IMR-90 (cell line): ENCODE results near the gene PRRT2. TPM values are rescaled to one million over a fixed set of nuclear protein-coding genes. Genes with fewer than 3 reads are reported as not detected.

Source experiments
- ATAC-seq: fragments of 200-7000 bp; cut with Tn5 transposase; 2 replicates; pipeline ENCODE4 v1.9.1; 2020; ENCODE audit warnings: low read depth, mild to moderate bottlenecking, moderate library complexity
- BruUV-seq: library from RNA; stranded (reverse); fragments of 400-500 nt; replicated peaks from 2 replicates; lab custom pipeline; 2021; lab: Mats Ljungman, UMichigan
- CTCF ChIA-PET: fragments of 300-600 bp; formaldehyde crosslinking; extraction: SDS; loops from one replicate; lab custom pipeline; 2021; ENCODE audit warnings: antibody characterized with exemption; lab: Yijun Ruan, JAX
- POLR2A ChIA-PET: fragments of 300-600 bp; sonication (Branson Sonifier 250); formaldehyde crosslinking; loops from one replicate; lab custom pipeline; 2022; ENCODE audit warnings: antibody characterized with exemption; ENCODE audit not compliant: unreplicated experiment; lab: Charles Lee
- DNase-seq: peaks from one replicate; pipeline ENCODE4 v3.0.0; 2013
- H2AFZ ChIP-seq: replicated peaks from 2 replicates; pipeline ENCODE3; 2013; ENCODE audit warnings: low read length, mild to moderate bottlenecking; ENCODE audit not compliant: poor library complexity
- H2AK5ac ChIP-seq: 2 replicates; pipeline ENCODE4 v1.6.1; 2013; ENCODE audit warnings: low read depth, low read length, inconsistent platforms
- H2AK9ac ChIP-seq: replicated peaks from 2 replicates; pipeline ENCODE3; 2013; ENCODE audit warnings: mild to moderate bottlenecking, low read depth, low read length, moderate library complexity; ENCODE audit not compliant: poor library complexity
- H2BK120ac ChIP-seq: 2 replicates; pipeline ENCODE4 v1.6.1; 2013; ENCODE audit warnings: low read depth, low read length, inconsistent platforms
- H2BK15ac ChIP-seq: 3 replicates; pipeline ENCODE4 v1.6.1; 2013; ENCODE audit warnings: low read depth, low read length, inconsistent platforms
- H2BK20ac ChIP-seq: 2 replicates; pipeline ENCODE4 v1.6.1; 2013; ENCODE audit warnings: low read depth, mild to moderate bottlenecking, inconsistent platforms, low read length, moderate library complexity
- H2BK5ac ChIP-seq: 2 replicates; pipeline ENCODE4 v1.6.1; 2013; ENCODE audit warnings: mild to moderate bottlenecking, low read depth, low read length, inconsistent platforms; ENCODE audit not compliant: poor library complexity, severe bottlenecking
- H3K14ac ChIP-seq: replicated peaks from 2 replicates; pipeline ENCODE4 v1.6.1; 2013; ENCODE audit warnings: low read depth, low read length, inconsistent platforms
- H3K18ac ChIP-seq: 2 replicates; pipeline ENCODE4 v1.6.1; 2013; ENCODE audit warnings: low read depth, low read length, control low read depth
- H3K23ac ChIP-seq: 2 replicates; pipeline ENCODE4 v1.6.1; 2013; ENCODE audit warnings: low read depth, low read length, inconsistent platforms
- H3K27ac ChIP-seq: 2 replicates; pipeline ENCODE4 v1.5.1; 2013; ENCODE audit warnings: mild to moderate bottlenecking, control low read depth, low read length; ENCODE audit not compliant: insufficient read depth
- H3K27me3 ChIP-seq: 2 replicates; pipeline ENCODE4 v1.6.1; 2013; ENCODE audit warnings: low read length; ENCODE audit not compliant: control insufficient read depth, insufficient read depth
- H3K36me3 ChIP-seq: 2 replicates; pipeline ENCODE4 v1.6.1; 2013; ENCODE audit warnings: low read length, mixed read lengths; ENCODE audit not compliant: control insufficient read depth, insufficient read depth
- H3K4ac ChIP-seq: 2 replicates; pipeline ENCODE4 v1.6.1; 2013; ENCODE audit warnings: low read depth, low read length, inconsistent platforms
- H3K4me1 ChIP-seq: 2 replicates; pipeline ENCODE4 v1.6.1; 2013; ENCODE audit warnings: low read length, mixed read lengths; ENCODE audit not compliant: control insufficient read depth, insufficient read depth
- H3K4me2 ChIP-seq: 2 replicates; pipeline ENCODE4 v1.6.1; 2013; ENCODE audit warnings: low read depth, mild to moderate bottlenecking, control low read depth, low read length, moderate library complexity
- H3K4me3 ChIP-seq: 2 replicates; pipeline ENCODE4 v1.5.1; 2013; ENCODE audit warnings: low read depth, mild to moderate bottlenecking, control low read depth, low read length, moderate library complexity; ENCODE audit not compliant: insufficient read depth
- H3K56ac ChIP-seq: 2 replicates; pipeline ENCODE4 v1.6.1; 2013; ENCODE audit warnings: low read length, inconsistent platforms; ENCODE audit not compliant: insufficient read depth; ENCODE audit errors: extremely low read depth
- H3K79me1 ChIP-seq, 2 experiments: 2 replicates each; pipeline ENCODE4 v1.6.1; 2013; ENCODE audit warnings: low read length in 2 of 2, inconsistent platforms in 1 of 2, low read depth in 1 of 2
- H3K9ac ChIP-seq: 2 replicates; pipeline ENCODE4 v1.6.1; 2013; ENCODE audit warnings: low read depth, low read length, control low read depth
- H3K9me1 ChIP-seq: 2 replicates; pipeline ENCODE4 v1.6.1; 2013; ENCODE audit warnings: low read length, inconsistent platforms; ENCODE audit not compliant: insufficient read depth
- H3K9me3 ChIP-seq: 2 replicates; pipeline ENCODE4 v1.6.1; 2013; ENCODE audit warnings: low read length; ENCODE audit not compliant: control insufficient read depth, insufficient read depth
- H4K20me1 ChIP-seq: 2 replicates; pipeline ENCODE4 v1.6.1; 2013; ENCODE audit warnings: low read length, inconsistent platforms; ENCODE audit not compliant: insufficient read depth
- H4K5ac ChIP-seq: 2 replicates; pipeline ENCODE4 v1.6.1; 2013; ENCODE audit warnings: mild to moderate bottlenecking, low read depth, low read length, control low read depth
- H4K8ac ChIP-seq, 2 experiments: 2 replicates each; pipeline ENCODE4 v1.6.1; 2013; ENCODE audit warnings: low read depth in 2 of 2, low read length in 2 of 2, control low read depth in 1 of 2, inconsistent platforms in 1 of 2
- H4K91ac ChIP-seq: 2 replicates; pipeline ENCODE4 v1.6.1; 2013; ENCODE audit warnings: low read depth, low read length, inconsistent platforms; ENCODE audit not compliant: insufficient read depth
- BHLHE40 ChIP-seq: fragments of 150-350 bp; IDR thresholded peaks from 2 replicates; pipeline ENCODE4 v1.6.1; 2016; ENCODE audit warnings: mild to moderate bottlenecking, low read depth, low read length
- CEBPB ChIP-seq: IDR thresholded peaks from 2 replicates; pipeline ENCODE4 v1.6.1; 2012; ENCODE audit warnings: low read depth, low read length, improper control_type of control experiment
- CHD1 ChIP-seq: IDR thresholded peaks from 2 replicates; pipeline ENCODE4 v1.6.1; 2012; ENCODE audit warnings: low read depth, low read length, improper control_type of control experiment
- FOS ChIP-seq: fragments of 150-350 bp; IDR thresholded peaks from 2 replicates; pipeline ENCODE4 v1.6.1; 2016; ENCODE audit warnings: low read depth, low read length
- MAFK ChIP-seq: IDR thresholded peaks from 2 replicates; pipeline ENCODE4 v1.6.1; 2012; ENCODE audit warnings: low read depth, low read length, improper control_type of control experiment
- MAZ ChIP-seq: IDR thresholded peaks from 2 replicates; pipeline ENCODE4 v1.6.1; 2012; ENCODE audit warnings: low read depth, mild to moderate bottlenecking, low read length, improper control_type of control experiment, moderate library complexity, borderline replicate concordance
- MXI1 ChIP-seq: IDR thresholded peaks from 2 replicates; pipeline ENCODE4 v1.6.1; 2012; ENCODE audit warnings: low read depth, mild to moderate bottlenecking, low read length, moderate library complexity, borderline replicate concordance
- NFE2L2 ChIP-seq: fragments of 150-350 bp; IDR thresholded peaks from 2 replicates; pipeline ENCODE4 v1.6.1; 2016; ENCODE audit warnings: low read depth, mild to moderate bottlenecking, low read length
- POLR2A ChIP-seq: IDR thresholded peaks from 2 replicates; pipeline ENCODE4 v1.6.1; 2012; ENCODE audit warnings: mild to moderate bottlenecking, low read depth, low read length
- RAD21 ChIP-seq: IDR thresholded peaks from 2 replicates; pipeline ENCODE4 v1.6.1; 2012; ENCODE audit warnings: low read length, improper control_type of control experiment
- RCOR1 ChIP-seq: IDR thresholded peaks from 2 replicates; pipeline ENCODE4 v1.6.1; 2012; ENCODE audit warnings: mild to moderate bottlenecking, low read length, improper control_type of control experiment; ENCODE audit not compliant: insufficient replicate concordance
- RFX5 ChIP-seq: IDR thresholded peaks from 2 replicates; pipeline ENCODE4 v1.8.0; 2012; ENCODE audit warnings: low read depth, mild to moderate bottlenecking, low read length, moderate library complexity
- SMC3 ChIP-seq: fragments of 150-350 bp; IDR thresholded peaks from 2 replicates; pipeline ENCODE4 v1.6.1; 2016; ENCODE audit warnings: low read depth, mild to moderate bottlenecking, antibody characterized with exemption, low read length, moderate library complexity
- WGBS, 2 experiments: methylation state at CpG; one replicate each; pipeline versions ENCODE4 v1.1.5 to v1.1.7; 2013; ENCODE audit warnings: missing lambda C conversion rate in 2 of 2; ENCODE audit not compliant: insufficient read length in 1 of 2; ENCODE audit errors: extremely low coverage in 2 of 2; 5-methylcytosine and 5-hydroxymethylcytosine counted together
- dilution Hi-C: fragments of 300-500 bp; cut with HindIII; formaldehyde crosslinking; loops from one replicate; pipeline ENCODE4 v1.14.3; 2018; ENCODE audit warnings: low sequenced_read_pairs; ENCODE audit not compliant: unreplicated experiment
- in situ Hi-C: fragments of 300-500 bp; cut with MboI; formaldehyde crosslinking; loops from 3 replicates; pipeline ENCODE4 v1.14.3; 2019; ENCODE audit warnings: low sequenced_read_pairs, inconsistent platforms, mixed read lengths
- intact Hi-C: fragments of 100-400 bp; cut with micrococcal nuclease; formaldehyde crosslinking; loops from 2 replicates; pipeline ENCODE4 v1.10.0; 2022
- polyA plus RNA-seq, 3 experiments: library from polyadenylated mRNA; depleted of rRNA; stranded (reverse); fragments of >200 nt; gene quantifications; 2 replicates each; pipeline ENCODE4 v1.2.3, GENCODE V29; 2012; ENCODE audit warnings: low replicate concordance in 1 of 3
- total RNA-seq: library from RNA; depleted of rRNA; stranded (reverse); fragments of >200 nt; gene quantifications from 2 replicates; pipeline ENCODE4 v1.2.3, GENCODE V29; 2012
- TF ChIP-seq, protein P1 (sequence below): fragments of 150-350 bp; IDR thresholded peaks from 2 replicates; pipeline ENCODE4 v1.6.1; 2016; ENCODE audit warnings: low read depth, mild to moderate bottlenecking, low read length, moderate library complexity, borderline replicate concordance
- TF ChIP-seq, protein P2 (sequence below): conservative IDR thresholded peaks from 2 replicates; pipeline ENCODE4 v1.5.1; 2012; ENCODE audit warnings: mild to moderate bottlenecking, low read depth, low read length, improper control_type of control experiment
- TF ChIP-seq, protein P3 (sequence below): fragments of 150-350 bp; IDR thresholded peaks from 2 replicates; pipeline ENCODE4 v1.6.1; 2017; ENCODE audit warnings: mild to moderate bottlenecking, antibody characterized with exemption, low read length, low read depth

Gene PRRT2
- total and polyA plus RNA-seq, 2 of the 4 experiments (the other 2 are of a cell fraction), result 0.90 to 10.5 TPM

DNA sequence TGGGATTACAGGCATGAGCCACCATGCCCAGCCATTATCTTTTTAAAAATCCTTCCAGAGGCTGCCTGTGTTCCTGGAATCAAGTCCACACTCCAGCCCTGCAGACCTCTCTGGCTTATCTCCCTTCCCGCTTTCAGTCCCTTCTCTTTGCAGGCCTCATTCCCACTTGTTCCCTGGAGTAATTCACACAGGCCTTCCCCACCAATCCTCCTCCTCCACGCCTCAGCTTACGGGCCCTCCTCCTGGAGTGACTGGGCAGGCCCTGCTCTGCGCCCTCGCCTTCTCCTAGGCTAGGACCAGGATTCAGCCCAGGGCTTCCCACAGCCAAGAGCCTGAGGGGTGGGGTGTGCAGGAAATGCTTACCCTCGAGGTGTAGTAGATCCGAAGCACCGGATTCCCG, 48.2 kb downstream of the PRRT2 start:
- in situ Hi-C loops, result no loop called here
- H2BK5ac ChIP-seq, result no peak overlapping the region
- no peak overlapping the region for H2AK5ac ChIP-seq
- CTCF ChIA-PET, result no interaction called here
- no peak overlapping the region for H3K56ac ChIP-seq
- no peak overlapping the region for H4K91ac ChIP-seq
- H2AK9ac ChIP-seq, result no peak overlapping the region
- TF ChIP-seq, protein P1, sequence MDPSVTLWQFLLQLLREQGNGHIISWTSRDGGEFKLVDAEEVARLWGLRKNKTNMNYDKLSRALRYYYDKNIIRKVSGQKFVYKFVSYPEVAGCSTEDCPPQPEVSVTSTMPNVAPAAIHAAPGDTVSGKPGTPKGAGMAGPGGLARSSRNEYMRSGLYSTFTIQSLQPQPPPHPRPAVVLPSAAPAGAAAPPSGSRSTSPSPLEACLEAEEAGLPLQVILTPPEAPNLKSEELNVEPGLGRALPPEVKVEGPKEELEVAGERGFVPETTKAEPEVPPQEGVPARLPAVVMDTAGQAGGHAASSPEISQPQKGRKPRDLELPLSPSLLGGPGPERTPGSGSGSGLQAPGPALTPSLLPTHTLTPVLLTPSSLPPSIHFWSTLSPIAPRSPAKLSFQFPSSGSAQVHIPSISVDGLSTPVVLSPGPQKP, result no peak
- no peak for TF ChIP-seq CHD1
- TF ChIP-seq, protein P2, sequence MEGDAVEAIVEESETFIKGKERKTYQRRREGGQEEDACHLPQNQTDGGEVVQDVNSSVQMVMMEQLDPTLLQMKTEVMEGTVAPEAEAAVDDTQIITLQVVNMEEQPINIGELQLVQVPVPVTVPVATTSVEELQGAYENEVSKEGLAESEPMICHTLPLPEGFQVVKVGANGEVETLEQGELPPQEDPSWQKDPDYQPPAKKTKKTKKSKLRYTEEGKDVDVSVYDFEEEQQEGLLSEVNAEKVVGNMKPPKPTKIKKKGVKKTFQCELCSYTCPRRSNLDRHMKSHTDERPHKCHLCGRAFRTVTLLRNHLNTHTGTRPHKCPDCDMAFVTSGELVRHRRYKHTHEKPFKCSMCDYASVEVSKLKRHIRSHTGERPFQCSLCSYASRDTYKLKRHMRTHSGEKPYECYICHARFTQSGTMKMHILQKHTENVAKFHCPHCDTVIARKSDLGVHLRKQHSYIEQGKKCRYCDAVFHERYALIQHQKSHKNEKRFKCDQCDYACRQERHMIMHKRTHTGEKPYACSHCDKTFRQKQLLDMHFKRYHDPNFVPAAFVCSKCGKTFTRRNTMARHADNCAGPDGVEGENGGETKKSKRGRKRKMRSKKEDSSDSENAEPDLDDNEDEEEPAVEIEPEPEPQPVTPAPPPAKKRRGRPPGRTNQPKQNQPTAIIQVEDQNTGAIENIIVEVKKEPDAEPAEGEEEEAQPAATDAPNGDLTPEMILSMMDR, result no peak
- TF ChIP-seq, protein P3, sequence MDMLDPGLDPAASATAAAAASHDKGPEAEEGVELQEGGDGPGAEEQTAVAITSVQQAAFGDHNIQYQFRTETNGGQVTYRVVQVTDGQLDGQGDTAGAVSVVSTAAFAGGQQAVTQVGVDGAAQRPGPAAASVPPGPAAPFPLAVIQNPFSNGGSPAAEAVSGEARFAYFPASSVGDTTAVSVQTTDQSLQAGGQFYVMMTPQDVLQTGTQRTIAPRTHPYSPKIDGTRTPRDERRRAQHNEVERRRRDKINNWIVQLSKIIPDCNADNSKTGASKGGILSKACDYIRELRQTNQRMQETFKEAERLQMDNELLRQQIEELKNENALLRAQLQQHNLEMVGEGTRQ, result no peak
- TF ChIP-seq RCOR1, result no peak
- TF ChIP-seq MAFK, result no peak
- no peak for TF ChIP-seq CEBPB
- TF ChIP-seq NFE2L2, result no peak
- no peak for TF ChIP-seq RAD21
- TF ChIP-seq MXI1, result no peak
- TF ChIP-seq SMC3, result no peak
- TF ChIP-seq FOS, result no peak
- no peak for TF ChIP-seq POLR2A
- TF ChIP-seq RFX5, result no peak
- TF ChIP-seq BHLHE40, result no peak
- no peak for TF ChIP-seq MAZ
- no peak for DNase-seq
- H3K4me1 ChIP-seq, result peaks cover 4% of the 10 kb centered on the region; the same call in 1 of the 2 replicates
- WGBS, 2 experiments, result no CpG with 5 or more reads among the region's 9 CpGs
- no peak overlapping the region for H2BK20ac ChIP-seq
- H3K9me1 ChIP-seq, result peaks cover 9% of the 10 kb centered on the region
- H3K27ac ChIP-seq, result no peak overlapping the region
- H3K36me3 ChIP-seq, result peaks cover 22% of the 10 kb centered on the region
- no peak overlapping the region for H4K8ac ChIP-seq
- H4K5ac ChIP-seq, result no peak overlapping the region
- no peak overlapping the region for H3K14ac ChIP-seq
- no peaks in the 10 kb centered on the region for H3K27me3 ChIP-seq
- H3K23ac ChIP-seq, result no peak overlapping the region
- H2BK15ac ChIP-seq, result no peak overlapping the region
- peaks cover 7 to 30% of the 10 kb centered on the region in 2 experiments; a peak in 3 of 4 replicates for H3K79me1 ChIP-seq
- no peak overlapping the region for H2BK120ac ChIP-seq
- dilution Hi-C loops, result no loop called here
- H3K18ac ChIP-seq, result no peak overlapping the region
- H2AFZ ChIP-seq, result no peak overlapping the region
- no peaks in the 10 kb centered on the region for H3K9me3 ChIP-seq
- no TSS peak for BruUV-seq
- no peak overlapping the region for H3K9ac ChIP-seq
- H3K4me3 ChIP-seq, result no peak overlapping the region
- ATAC-seq, result no peak
- intact Hi-C loops, result loop anchor here (5.0 kb wide), 1 partner anchor 38 kb away; the partner anchor contains the start of gene MVP
- H4K20me1 ChIP-seq, result no peaks in the 10 kb centered on the region; the same call in 1 of the 2 replicates
- POLR2A ChIA-PET, result no interaction called here
- H3K4ac ChIP-seq, result no peak overlapping the region
- no peak overlapping the region for H3K4me2 ChIP-seq
